ENCODE measurements around the gene SKAP1.
"Not testable (repeated sequence)": the region's sequence is repeated elsewhere in the genome, so short reads cannot be mapped to it uniquely, and the experiment has no call there.

The SKAP1 gene

DNA sequence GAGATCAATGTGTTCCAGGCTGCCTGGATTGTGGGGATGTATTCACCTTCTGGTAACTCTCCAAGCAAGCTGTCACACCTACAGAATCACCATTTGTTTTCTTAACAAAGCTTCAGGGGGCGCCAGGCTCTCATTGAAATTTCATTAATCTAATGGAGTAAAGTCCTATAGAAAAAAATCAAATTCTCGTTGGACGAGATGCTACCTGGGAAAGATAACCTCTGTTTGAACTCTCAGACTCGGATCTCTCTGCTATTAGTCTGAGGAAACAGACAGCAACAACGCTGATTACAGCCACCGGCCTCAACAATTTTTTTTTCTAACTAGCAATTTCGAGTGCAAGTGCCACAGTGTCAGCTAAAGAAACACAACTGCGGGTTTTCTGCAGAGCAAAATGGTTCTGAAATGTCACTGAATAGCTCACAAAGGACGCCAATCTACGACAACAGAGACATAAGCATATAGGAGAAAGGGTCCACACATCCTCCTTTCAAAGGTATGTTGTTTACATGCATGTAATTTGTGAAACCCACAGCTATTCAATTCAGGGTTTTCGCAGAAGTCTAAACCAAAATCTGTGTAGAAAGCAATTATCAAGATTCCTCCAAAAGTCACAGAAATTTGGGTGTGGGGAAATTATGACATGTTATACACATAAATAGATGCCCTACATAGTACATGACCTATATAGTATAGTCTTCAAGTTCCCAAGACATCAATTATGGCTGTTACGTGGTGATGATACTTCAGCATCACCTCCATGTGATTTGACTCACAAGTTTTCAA is 135.8 kb downstream of the SKAP1 start:
- peak overlapping the region; percentile 50 to 81 (median 71) for H3K4me2 ChIP-seq
- H3K36me3 ChIP-seq, result no peaks in the 10 kb centered on the region
- peaks cover 0 to 21% (median 4%) of the 10 kb centered on the region in 11 experiments; a peak in 6 of 22 replicates for H3K27me3 ChIP-seq
- H3K27ac ChIP-seq, result no peak overlapping the region
- H3K4me3 ChIP-seq, result no peak overlapping the region
- H3K4me1 ChIP-seq, result peaks cover 10 to 22% (median 18%) of the 10 kb centered on the region in 10 experiments
- H3K9me3 ChIP-seq (replicated peaks in 1 of 11), result no peaks in the 10 kb centered on the region
- H4K20me1 ChIP-seq, result no peaks in the 10 kb centered on the region; a peak in 1 of 22 replicates
- no peak overlapping the region for H3K9ac ChIP-seq
- no peak for TF ChIP-seq Cebpa-rat (IDR thresholded peaks at IDR 0.05)

GRCh38 chr17:48293319-48294019 is 136.5 kb downstream of the SKAP1 start:
- no peak overlapping the region for H3K9ac ChIP-seq
- peaks cover 0 to 21% (median 4%) of the 10 kb centered on the region in 11 experiments; a peak in 5 of 22 replicates for H3K27me3 ChIP-seq
- no peak overlapping the region for H3K4me2 ChIP-seq
- no peak for TF ChIP-seq Cebpa-rat (IDR thresholded peaks at IDR 0.05)
- no peaks in the 10 kb centered on the region; a peak in 1 of 22 replicates for H4K20me1 ChIP-seq
- H3K4me3 ChIP-seq, result no peak overlapping the region
- H3K9me3 ChIP-seq (replicated peaks in 1 of 11), result no peaks in the 10 kb centered on the region
- H3K4me1 ChIP-seq, result peaks cover 10 to 22% (median 18%) of the 10 kb centered on the region in 10 experiments
- H3K36me3 ChIP-seq, result no peaks in the 10 kb centered on the region
- H3K27ac ChIP-seq, result no peak overlapping the region

GRCh38 chr17:48290378-48290777 is 139.6 kb downstream of the SKAP1 start:
- Histone ChIP-seq H3K4me1 (peaks cover 8 to 14% (median 11%) of the 10 kb centered on the region in 10 experiments), H4K20me1 (no peaks in the 10 kb centered on the region; a peak in 1 of 22 replicates), H3K9ac (no peak overlapping the region), H3K36me3 (no peaks in the 10 kb centered on the region), H3K4me3 (no peak overlapping the region), H3K4me2 (no peak overlapping the region), H3K27ac (no peak overlapping the region), H3K27me3 (peaks cover 0 to 17% (median 4%) of the 10 kb centered on the region in 11 experiments; a peak in 5 of 22 replicates), H3K9me3 (replicated peaks in 1 of 11) (no peaks in the 10 kb centered on the region)
- no peak for TF ChIP-seq Cebpa-rat (IDR thresholded peaks at IDR 0.05)

- H3K9ac ChIP-seq; H3K4me3 ChIP-seq; H3K4me2 ChIP-seq; H3K27me3 ChIP-seq; H3K9me3 ChIP-seq (replicated peaks in 1 of 11); H3K27ac ChIP-seq; H4K20me1 ChIP-seq; H3K4me1 ChIP-seq; H3K36me3 ChIP-seq: not testable (repeated sequence)
Observed at GRCh38 chr17:48286917-48287316, 143.1 kb downstream of the SKAP1 start.

DNA sequence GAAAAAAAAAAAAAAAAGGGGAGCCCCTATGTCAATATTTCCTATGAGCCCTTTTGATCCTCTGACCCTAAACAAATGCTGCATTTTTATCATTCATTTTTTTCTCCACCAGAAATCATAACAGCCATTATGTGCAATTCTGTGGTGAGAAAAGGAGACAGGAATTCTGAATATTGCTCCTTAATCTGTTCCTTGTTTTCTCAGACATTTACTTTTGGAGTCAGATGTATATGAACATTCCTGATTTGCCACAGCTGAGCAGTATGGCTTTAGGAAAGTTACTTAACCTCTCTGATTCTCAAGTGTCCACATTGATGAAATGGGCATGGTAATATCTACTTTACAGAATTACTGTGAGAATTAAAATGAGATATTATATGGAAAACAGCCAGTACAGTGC is 144.4 kb downstream of the SKAP1 start:
- Histone ChIP-seq H3K4me3 (no peak overlapping the region), H3K36me3 (no peaks in the 10 kb centered on the region), H3K9me3 (replicated peaks in 1 of 11) (no peaks in the 10 kb centered on the region), H3K9ac (no peak overlapping the region), H3K4me1 (no peaks in the 10 kb centered on the region), H3K27me3 (no peaks in the 10 kb centered on the region; a peak in 2 of 22 replicates), H4K20me1 (no peaks in the 10 kb centered on the region; a peak in 1 of 22 replicates), H3K4me2 (no peak overlapping the region), H3K27ac (no peak overlapping the region)
- no peak for TF ChIP-seq Cebpa-rat (IDR thresholded peaks at IDR 0.05)

DNA sequence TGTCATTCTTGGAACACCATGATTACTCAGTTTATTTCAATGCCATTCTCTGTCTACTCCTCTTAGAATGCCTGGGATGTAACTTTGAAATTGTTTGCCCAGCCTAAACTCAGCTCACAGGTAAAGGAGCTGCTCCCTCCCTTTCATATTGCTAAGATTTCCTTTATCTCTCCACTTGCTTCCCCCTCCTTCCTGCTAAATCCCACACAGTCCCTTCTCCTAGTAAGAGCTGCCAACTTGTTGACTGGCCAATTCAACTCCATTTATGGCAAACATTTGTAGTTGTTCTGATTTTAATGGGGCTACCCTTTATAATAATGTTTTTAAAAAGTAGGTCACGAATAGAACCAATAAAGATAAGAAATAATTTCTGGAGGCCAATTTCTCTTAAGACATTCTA is 146.1 kb downstream of the SKAP1 start:
- no peaks in the 10 kb centered on the region for H3K4me1 ChIP-seq
- H3K27ac ChIP-seq, result no peak overlapping the region
- no peak overlapping the region for H3K9ac ChIP-seq
- no peak overlapping the region for H3K4me3 ChIP-seq
- H3K27me3 ChIP-seq, result peaks cover 0 to 3% (median 0%) of the 10 kb centered on the region in 11 experiments; a peak in 2 of 22 replicates
- TF ChIP-seq Cebpa-rat (IDR thresholded peaks at IDR 0.05), result no peak
- H3K36me3 ChIP-seq, result no peaks in the 10 kb centered on the region
- H3K9me3 ChIP-seq (replicated peaks in 1 of 11), result no peaks in the 10 kb centered on the region
- H3K4me2 ChIP-seq, result no peak overlapping the region
- no peaks in the 10 kb centered on the region for H4K20me1 ChIP-seq

- Histone ChIP-seq H3K36me3 (no peaks in the 10 kb centered on the region), H3K9ac (no peak overlapping the region), H3K27me3 (peaks cover 0 to 3% (median 0%) of the 10 kb centered on the region in 11 experiments; a peak in 2 of 22 replicates), H3K4me2 (no peak overlapping the region), H4K20me1 (no peaks in the 10 kb centered on the region), H3K4me3 (no peak overlapping the region), H3K4me1 (no peaks in the 10 kb centered on the region), H3K27ac (no peak overlapping the region), H3K9me3 (replicated peaks in 1 of 11) (no peaks in the 10 kb centered on the region)
- TF ChIP-seq Cebpa-rat (IDR thresholded peaks at IDR 0.05), result no peak
Observed at GRCh38 chr17:48283411-48283810, 146.6 kb downstream of the SKAP1 start.

- Histone ChIP-seq H3K4me2 (no peak overlapping the region), H3K9ac (no peak overlapping the region), H3K36me3 (no peaks in the 10 kb centered on the region), H3K27ac (no peak overlapping the region), H3K27me3 (peaks cover 0 to 3% (median 0%) of the 10 kb centered on the region in 11 experiments; a peak in 2 of 22 replicates), H3K4me1 (no peaks in the 10 kb centered on the region), H3K4me3 (no peak overlapping the region), H3K9me3 (replicated peaks in 1 of 11) (no peaks in the 10 kb centered on the region), H4K20me1 (no peaks in the 10 kb centered on the region)
- 0 out of 22 replicates have a peak, but pooled peaks of 1 of the 11 experiments have one; percentile 12 for TF ChIP-seq Cebpa-rat (IDR thresholded peaks at IDR 0.05)
Observed at GRCh38 chr17:48282303-48282702, 147.7 kb downstream of the SKAP1 start.

DNA sequence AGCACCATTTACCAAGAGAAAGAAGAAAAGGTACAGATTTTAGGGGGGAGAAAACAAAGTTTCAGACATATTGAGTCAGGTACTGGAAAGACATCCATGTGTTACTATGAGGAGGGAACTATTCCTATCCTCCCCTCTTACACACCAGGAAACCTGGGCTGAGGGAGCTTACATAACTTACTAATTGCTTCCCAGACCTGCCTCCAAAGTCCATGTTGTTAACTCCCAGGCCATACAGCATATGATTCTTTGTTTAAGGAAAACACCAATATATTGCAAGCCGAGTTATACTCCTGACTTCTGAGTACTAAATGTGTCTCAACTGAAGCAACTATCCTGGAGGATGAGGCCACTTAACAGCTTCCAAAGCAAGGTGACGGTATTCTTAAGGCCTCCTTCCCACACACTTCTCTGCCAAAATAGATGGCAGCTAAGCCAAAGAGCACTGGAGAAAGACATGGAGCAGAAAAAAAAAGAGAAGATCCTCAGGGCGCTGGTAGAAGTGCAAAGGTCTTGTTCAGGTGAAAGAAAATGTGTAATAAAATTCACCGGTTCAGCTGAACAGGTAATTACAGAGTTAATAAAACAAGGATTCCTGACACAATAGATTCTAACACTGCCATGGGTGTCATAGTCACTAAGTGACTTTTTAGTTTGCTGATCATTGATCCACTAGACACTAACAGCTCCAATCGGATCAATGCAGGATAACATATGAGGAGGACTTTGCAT is 151.1 kb downstream of the SKAP1 start:
- no peak overlapping the region for H3K9ac ChIP-seq
- no peaks in the 10 kb centered on the region for H3K36me3 ChIP-seq
- no peak for TF ChIP-seq Cebpa-rat (IDR thresholded peaks at IDR 0.05)
- H3K27ac ChIP-seq, result no peak overlapping the region
- H3K4me1 ChIP-seq, result no peaks in the 10 kb centered on the region
- H3K27me3 ChIP-seq, result peaks cover 0 to 3% (median 0%) of the 10 kb centered on the region in 11 experiments; a peak in 1 of 22 replicates
- no peaks in the 10 kb centered on the region for H3K9me3 ChIP-seq (replicated peaks in 1 of 11)
- H3K4me2 ChIP-seq, result no peak overlapping the region
- no peak overlapping the region for H3K4me3 ChIP-seq
- H4K20me1 ChIP-seq, result no peaks in the 10 kb centered on the region

Data from BLaER1 treated with 17β-estradiol and CSF1 and Interleukin-3, amounts not matched to agents 10 nM and 100 nM (cell line).